ENCODE data around the gene MBNL1.

GRCh38 chr3:152471814-152472671 lies 203.3 kb downstream of the MBNL1 start:
- TF ChIP-seq YY1 (IDR thresholded peaks at IDR 0.05) (no peak), CTCF (IDR thresholded peaks at IDR 0.05; ENCODE audit: low read depth, low read length, missing input control) (peak; percentile 83), MAX (IDR thresholded peaks at IDR 0.05) (no peak), REST (IDR thresholded peaks at IDR 0.05) (peak; percentile 60), SP1 (IDR thresholded peaks at IDR 0.05) (no peak), EGR1 (IDR thresholded peaks at IDR 0.05; ENCODE audit: low read depth in 2 of 2) (no peak), TAF1 (conservative IDR thresholded peaks at IDR 0.05) (no peak), RAD21 (IDR thresholded peaks at IDR 0.05) (peak; percentile 81 to 83), HNF4A (conservative IDR thresholded peaks at IDR 0.05) (no peak), GABPA (IDR thresholded peaks at IDR 0.05 in 1 of 2, conservative IDR thresholded peaks at IDR 0.05 in 1 of 2) (no peak), JUND (IDR thresholded peaks at IDR 0.05) (no peak)

All from liver (tissue), 3 donors.